Hepatocyte (in vitro differentiated cells): ENCODE measurements around the gene RASGRP2. TPM values are rescaled to one million over a fixed set of nuclear protein-coding genes. Genes with fewer than 3 reads are reported as not detected.

Experiments
- DNase-seq: peaks from one replicate; pipeline ENCODE4 v3.0.0-alpha.2; 2016; ENCODE audit warnings: low spot score
- H2AFZ ChIP-seq: fragments of 200-600 bp; sonication (generic); 2 replicates; pipeline ENCODE4 v1.6.0; 2016; ENCODE audit warnings: antibody characterized with exemption, mild to moderate bottlenecking
- H3K27ac ChIP-seq: fragments of 200-600 bp; sonication (generic); 2 replicates; pipeline ENCODE4 v1.5.1; 2016; ENCODE audit warnings: mild to moderate bottlenecking
- H3K27me3 ChIP-seq: fragments of 200-600 bp; sonication (generic); 2 replicates; pipeline ENCODE4 v1.6.1; 2016
- H3K36me3 ChIP-seq: fragments of 200-600 bp; sonication (generic); replicated peaks from 2 replicates; pipeline ENCODE4 v1.5.1; 2016; ENCODE audit warnings: low read depth; ENCODE audit not compliant: insufficient read depth
- H3K4me1 ChIP-seq: fragments of 200-600 bp; sonication (generic); 2 replicates; pipeline ENCODE4 v1.5.1; 2016; ENCODE audit warnings: mild to moderate bottlenecking, moderate library complexity; ENCODE audit not compliant: insufficient read depth
- H3K4me2 ChIP-seq: fragments of 200-600 bp; sonication (generic); 2 replicates; pipeline ENCODE4 v1.6.0; 2016
- H3K4me3 ChIP-seq: fragments of 200-600 bp; sonication (generic); 2 replicates; pipeline ENCODE4 v1.5.1; 2016; ENCODE audit warnings: mild to moderate bottlenecking
- H3K79me2 ChIP-seq: fragments of 200-600 bp; sonication (generic); 2 replicates; pipeline ENCODE4 v1.6.0; 2017; ENCODE audit warnings: mild to moderate bottlenecking
- H3K9me2 ChIP-seq: fragments of 200-600 bp; sonication (generic); replicated peaks from 2 replicates; pipeline ENCODE4 v1.6.0; 2017; ENCODE audit warnings: mild to moderate bottlenecking; ENCODE audit not compliant: insufficient read depth
- H3K9me3 ChIP-seq: fragments of 200-600 bp; sonication (generic); 2 replicates; pipeline ENCODE4 v1.5.1; 2016; ENCODE audit warnings: low read depth, mild to moderate bottlenecking
- H4K20me1 ChIP-seq: fragments of 200-600 bp; sonication (generic); 2 replicates; pipeline ENCODE4 v1.6.0; 2016; ENCODE audit warnings: mild to moderate bottlenecking; ENCODE audit not compliant: insufficient read depth, poor library complexity, severe bottlenecking
- CTCF ChIP-seq: fragments of 200-600 bp; sonication (generic); IDR thresholded peaks from 2 replicates; pipeline ENCODE4 v1.5.1; 2016; ENCODE audit warnings: antibody characterized with exemption, mild to moderate bottlenecking; ENCODE audit not compliant: poor library complexity
- EZH2 ChIP-seq: fragments of 200-600 bp; sonication (generic); IDR thresholded peaks from 2 replicates; pipeline ENCODE4 v1.6.1; 2016; ENCODE audit warnings: antibody characterized with exemption, mild to moderate bottlenecking, borderline replicate concordance
- EZH2phosphoT487 ChIP-seq: fragments of 200-600 bp; sonication (generic); IDR thresholded peaks from one replicate; pipeline ENCODE4 v1.6.1; 2018; ENCODE audit warnings: antibody characterized with exemption, mild to moderate bottlenecking, low read depth, moderate library complexity; ENCODE audit not compliant: unreplicated experiment, severe bottlenecking
- WGBS: methylation state at CpG from one replicate; pipeline ENCODE4 v1.1.6; 2016; ENCODE audit warnings: low lambda C conversion rate; ENCODE audit errors: missing lambda C conversion rate; 5-methylcytosine and 5-hydroxymethylcytosine counted together
- polyA plus RNA-seq: library from polyadenylated mRNA; unstranded; fragments of >200 nt; fragmentation: Nextera tagmentation; extraction: Ambion mirVana; gene quantifications from 2 replicates; pipeline ENCODE4 v1.2.1, GENCODE V29; 2016
- total RNA-seq: library from RNA; depleted of rRNA; stranded (reverse); fragments of >200 nt; gene quantifications from 2 replicates; pipeline ENCODE4 v1.2.3, GENCODE V29; 2014

The RASGRP2 gene
- 0.24 and 3.2 TPM in 2 replicates for total RNA-seq
- polyA plus RNA-seq: 0.10 and 3.6 TPM in 2 replicates

- Histone ChIP-seq H2AFZ (no peak within 1 kb of the TSS), H3K79me2 (no peaks in the 10 kb centered on the region), H3K4me3 (no peak within 1 kb of the TSS), H3K4me2 (peak within 1 kb of the TSS; percentile 90), H4K20me1 (no peaks in the 10 kb centered on the region), H3K4me1 (peaks cover 34% of the 10 kb centered on the region), H3K36me3 (no peaks in the 10 kb centered on the region), H3K9me2 (no peaks in the 10 kb centered on the region), H3K9me3 (no peaks in the 10 kb centered on the region), H3K27ac (no peak within 1 kb of the TSS), H3K27me3 (peaks cover 61% of the 10 kb centered on the region)
- WGBS: 7% methylated on average over 50 of the region's 57 CpGs
- TF ChIP-seq EZH2phosphoT487 (peak; percentile 43), CTCF (peak; percentile 56), EZH2 (no peak)
- DNase-seq: peak; percentile 58
Observed at GRCh38 chr11:64743591-64744543, at the start of gene RASGRP2. Gene RASGRP2, minus strand, starts transcription at chr11:64744142. Its CDS starts 1,276 bp downstream, at chr11:64742866.

GRCh38 chr11:64792482-64792881, 48.5 kb upstream of the RASGRP2 start:
- no peak for DNase-seq
- Histone ChIP-seq H3K27ac (no peak overlapping the region), H3K4me3 (no peak overlapping the region), H3K4me2 (no peak overlapping the region), H3K9me3 (no peaks in the 10 kb centered on the region), H4K20me1 (no peaks in the 10 kb centered on the region), H3K79me2 (no peaks in the 10 kb centered on the region), H3K4me1 (no peaks in the 10 kb centered on the region), H3K27me3 (no peaks in the 10 kb centered on the region), H3K9me2 (no peaks in the 10 kb centered on the region), H2AFZ (no peak overlapping the region), H3K36me3 (no peaks in the 10 kb centered on the region)
- TF ChIP-seq EZH2: no peak
- TF ChIP-seq CTCF: no peak
- TF ChIP-seq EZH2phosphoT487: no peak
- WGBS: 94% methylated on average over 4 of the region's 4 CpGs

- H3K9me2 ChIP-seq: no peaks in the 10 kb centered on the region
- no peaks in the 10 kb centered on the region for H3K9me3 ChIP-seq
- H3K36me3 ChIP-seq: no peaks in the 10 kb centered on the region
- no peaks in the 10 kb centered on the region for H3K27me3 ChIP-seq
- no peaks in the 10 kb centered on the region for H3K4me1 ChIP-seq
- H4K20me1 ChIP-seq: no peaks in the 10 kb centered on the region
- no peak overlapping the region for H2AFZ ChIP-seq
- no peak for DNase-seq
- 90% methylated on average over 9 of the region's 14 CpGs for WGBS
- H3K4me2 ChIP-seq: no peak overlapping the region
- H3K79me2 ChIP-seq: no peaks in the 10 kb centered on the region
- no peak overlapping the region for H3K27ac ChIP-seq
- no peak overlapping the region for H3K4me3 ChIP-seq
- TF ChIP-seq EZH2phosphoT487 (no peak), CTCF (no peak), EZH2 (no peak)
Observed at GRCh38 chr11:64791781-64792291, 47.9 kb upstream of the RASGRP2 start.
